ENCODE data around the gene IFI27.

GRCh38 chr14:94127330-94127729 is 16.8 kb downstream of the IFI27 start:
- TF ChIP-seq POLR2A (IDR thresholded peaks at IDR 0.05; ENCODE audit: low read depth) (no peak), CTCF (IDR thresholded peaks at IDR 0.05) (no peak), EP300 (IDR thresholded peaks at IDR 0.05) (no peak), POLR2AphosphoS5 (IDR thresholded peaks at IDR 0.05) (no peak)
